ENCODE measurements around the gene GPC5. TPM values are rescaled to one million over a fixed set of nuclear protein-coding genes. Genes with fewer than 3 reads are reported as not detected.

The GPC5 gene
- total and polyA plus RNA-seq, 2 of the 8 experiments (the other 6 are each of a cell fraction or from before 2014, with no cell fraction given): 0.20 to 0.39 TPM

GRCh38 chr13:91482427-91482826 is 84.0 kb downstream of the GPC5 start:
- Histone ChIP-seq H3K27me3 (replicated peaks in 1 of 4; ENCODE audit: control insufficient read depth in 3 of 4, extremely low read depth in 1 of 4, insufficient read depth in 3 of 4, low read length in 3 of 4) (no peaks in the 10 kb centered on the region), H3K9ac (replicated peaks in 1 of 4; ENCODE audit: extremely low read depth in 1 of 4, low read depth in 3 of 4, low read length in 3 of 4) (no peak overlapping the region), H3K4me3 (ENCODE audit: extremely low read depth in 1 of 4, insufficient read depth in 2 of 4, low read depth in 3 of 4, low read length in 4 of 4) (no peak overlapping the region), H3K23ac (ENCODE audit: insufficient read length) (no peak overlapping the region), H3K27ac (ENCODE audit: low read depth, low read length) (no peak overlapping the region), H3K4me2 (ENCODE audit: insufficient read depth in 1 of 2, low read depth in 2 of 2, low read length in 2 of 2) (no peak overlapping the region), H2BK20ac (ENCODE audit: low read length) (no peak overlapping the region), H2BK15ac (ENCODE audit: low read length) (no peak overlapping the region), H4K91ac (replicated peaks; ENCODE audit: insufficient read length, low read length) (no peak overlapping the region), H3K4me1 (replicated peaks in 1 of 4; ENCODE audit: control insufficient read depth in 3 of 4, insufficient read depth in 4 of 4, low read length in 3 of 4) (no peaks in the 10 kb centered on the region), H2BK5ac (ENCODE audit: low read depth, low read length) (no peak overlapping the region), H3K56ac (replicated peaks; ENCODE audit: insufficient read length, low read depth, low read length) (no peak overlapping the region), H2BK12ac (ENCODE audit: low read depth, low read length) (no peak overlapping the region), H2AK5ac (ENCODE audit: low read depth, low read length) (no peak overlapping the region), H3K23me2 (ENCODE audit: low read depth, low read length) (no peaks in the 10 kb centered on the region), H2BK120ac (replicated peaks; ENCODE audit: low read depth, low read length) (no peak overlapping the region), H3K79me1 (ENCODE audit: low read depth, low read length) (no peaks in the 10 kb centered on the region), H4K5ac (ENCODE audit: insufficient read length, low read depth, low read length) (no peak overlapping the region), H3K4ac (replicated peaks; ENCODE audit: insufficient read length, low read depth, low read length) (no peak overlapping the region), H2AFZ (ENCODE audit: low read length) (no peak overlapping the region), H3K79me2 (ENCODE audit: control insufficient read depth in 1 of 2, insufficient read depth in 2 of 2, low read length in 2 of 2) (no peaks in the 10 kb centered on the region), H3K18ac (ENCODE audit: extremely low read depth, low read length) (no peak overlapping the region), H3K14ac (ENCODE audit: insufficient read length) (no peak overlapping the region), H4K20me1 (replicated peaks in 1 of 2; ENCODE audit: control insufficient read depth in 1 of 2, insufficient read depth in 2 of 2, low read length in 2 of 2) (no peaks in the 10 kb centered on the region), H4K8ac (ENCODE audit: extremely low read depth, insufficient read depth, low read length) (no peak overlapping the region), H3K36me3 (ENCODE audit: control insufficient read depth in 2 of 4, insufficient read depth in 4 of 4, low read length in 3 of 4) (no peaks in the 10 kb centered on the region), H3K9me3 (ENCODE audit: insufficient read depth in 2 of 2, low read depth in 1 of 2, low read length in 1 of 2) (no peaks in the 10 kb centered on the region)
- no peak for FAIRE-seq
- ChIA-PET POLR2A (ENCODE audit: partially characterized antibody) (no interaction called here), CTCF (ENCODE audit: partially characterized antibody) (no interaction called here)
- WGBS, 2 experiments (ENCODE audit: extremely low coverage in 1 of 2, insufficient coverage in 1 of 2, insufficient read length in 1 of 2, insufficient replicate concordance in 2 of 2, low coverage in 1 of 2, low lambda C conversion rate in 2 of 2, missing lambda C conversion rate in 1 of 2): 90% methylated on average over 5 of the region's 5 CpGs; no CpG with 5 or more reads in 1 of the 2 experiments
- no peak for DNase-seq (ENCODE audit: low read depth in 1 of 2, low spot score in 2 of 2)
- no peak for TF ChIP-seq YY1 (IDR thresholded peaks at IDR 0.05; ENCODE audit: low read depth, low read length)
- TF ChIP-seq, protein P1, sequence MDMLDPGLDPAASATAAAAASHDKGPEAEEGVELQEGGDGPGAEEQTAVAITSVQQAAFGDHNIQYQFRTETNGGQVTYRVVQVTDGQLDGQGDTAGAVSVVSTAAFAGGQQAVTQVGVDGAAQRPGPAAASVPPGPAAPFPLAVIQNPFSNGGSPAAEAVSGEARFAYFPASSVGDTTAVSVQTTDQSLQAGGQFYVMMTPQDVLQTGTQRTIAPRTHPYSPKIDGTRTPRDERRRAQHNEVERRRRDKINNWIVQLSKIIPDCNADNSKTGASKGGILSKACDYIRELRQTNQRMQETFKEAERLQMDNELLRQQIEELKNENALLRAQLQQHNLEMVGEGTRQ (IDR thresholded peaks at IDR 0.05; ENCODE audit: low read length): no peak
- no peak for TF ChIP-seq BACH1 (IDR thresholded peaks at IDR 0.05; ENCODE audit: low read length)
- no peak for TF ChIP-seq RXRA (IDR thresholded peaks at IDR 0.05; ENCODE audit: insufficient read depth, low read depth, low read length)
- no peak for TF ChIP-seq GABPA (IDR thresholded peaks at IDR 0.05; ENCODE audit: borderline replicate concordance, insufficient read depth, low read length)
- no peak for TF ChIP-seq ASH2L (IDR thresholded peaks at IDR 0.05; ENCODE audit: low read length)
- TF ChIP-seq CBX5 (IDR thresholded peaks at IDR 0.05; ENCODE audit: low read depth, low read length): no peak
- no peak for TF ChIP-seq BCL11A (IDR thresholded peaks at IDR 0.05; ENCODE audit: low read depth in 2 of 2, low read length in 2 of 2)
- TF ChIP-seq RBBP5 (IDR thresholded peaks at IDR 0.05; ENCODE audit: borderline replicate concordance, low read depth, low read length): no peak
- no peak for TF ChIP-seq TCF12 (IDR thresholded peaks at IDR 0.05; ENCODE audit: low read depth, low read length)
- no peak for TF ChIP-seq TAF1 (IDR thresholded peaks at IDR 0.05; ENCODE audit: low read depth, low read length)
- no peak for TF ChIP-seq SRF (IDR thresholded peaks at IDR 0.05; ENCODE audit: low read depth, low read length)
- TF ChIP-seq TAF7 (optimal IDR thresholded peaks at IDR 0.05; ENCODE audit: borderline replicate concordance, low read depth, low read length): no peak
- no peak for TF ChIP-seq CREB1 (IDR thresholded peaks at IDR 0.05)
- no peak for TF ChIP-seq KDM4A (IDR thresholded peaks at IDR 0.05; ENCODE audit: low read depth, low read length, severe bottlenecking)
- no peak for TF ChIP-seq SIRT6 (IDR thresholded peaks at IDR 0.05; ENCODE audit: low read length)

All from H1 (cell line).